ENCODE results near the gene CACNA1D. TPM values are rescaled to one million over a fixed set of nuclear protein-coding genes. Genes with fewer than 3 reads are reported as not detected.

Gene CACNA1D
- total RNA-seq, 4 donors from 2014 or later = 74.6 to 194 (median 105) TPM

GRCh38 chr3:53846134-53846850 is 351.9 kb downstream of the CACNA1D start, which contains the start of the genes CHDH and IL17RB:
Gene CHDH, minus strand, starts transcription at chr3:53846419. Its CDS starts 22,411 bp downstream, at chr3:53824008.
Gene IL17RB, plus strand, starts transcription at chr3:53846568. Its CDS starts 21 bp downstream, at chr3:53846589.
- Histone ChIP-seq H3K27ac (peak within 1 kb of the TSS; percentile 58 to 97 (median 83)), H3K27me3 (no peaks in the 10 kb centered on the region), H3K4me1 (peaks cover 0 to 17% (median 7%) of the 10 kb centered on the region in 4 donors), H3K9me3 (no peaks in the 10 kb centered on the region), H3K36me3 (no peaks in the 10 kb centered on the region), H3K4me3 (peak within 1 kb of the TSS; percentile 43 to 83 (median 72))
- DNase-seq = peak in 2 of 3 donors; percentile 83 to 90
- TF ChIP-seq POLR2A (IDR thresholded peaks at IDR 0.05) (peak in 1 of 2 donors; percentile 54), CTCF (IDR thresholded peaks at IDR 0.05) (peak in 2 of 6 experiments; percentile 9 to 13)

- H3K4me1 ChIP-seq = peaks cover 0 to 17% (median 7%) of the 10 kb centered on the region in 4 donors
- no peaks in the 10 kb centered on the region for H3K36me3 ChIP-seq
- no peaks in the 10 kb centered on the region for H3K9me3 ChIP-seq
- H3K27ac ChIP-seq = no peak overlapping the region
- no peak for DNase-seq
- TF ChIP-seq POLR2A (IDR thresholded peaks at IDR 0.05) = no peak
- TF ChIP-seq CTCF (IDR thresholded peaks at IDR 0.05) = no peak
- H3K27me3 ChIP-seq = no peaks in the 10 kb centered on the region
- peak overlapping the region; percentile 43 to 83 (median 72) for H3K4me3 ChIP-seq
Measured at GRCh38 chr3:53846851-53847155, 352.4 kb downstream of the CACNA1D start.

- no peak overlapping the region for H3K4me3 ChIP-seq
- no peak overlapping the region for H3K27ac ChIP-seq
- TF ChIP-seq POLR2A (IDR thresholded peaks at IDR 0.05) (no peak), CTCF (IDR thresholded peaks at IDR 0.05) (no peak)
- H3K4me1 ChIP-seq = peaks cover 0 to 13% (median 3%) of the 10 kb centered on the region in 4 donors
- no peak for DNase-seq
- no peaks in the 10 kb centered on the region for H3K36me3 ChIP-seq
- H3K27me3 ChIP-seq = no peaks in the 10 kb centered on the region
- H3K9me3 ChIP-seq = no peaks in the 10 kb centered on the region
Measured at GRCh38 chr3:53849916-53850315, 355.5 kb downstream of the CACNA1D start.

- DNase-seq = no peak
- H3K27me3 ChIP-seq = no peaks in the 10 kb centered on the region
- H3K9me3 ChIP-seq = no peaks in the 10 kb centered on the region
- H3K4me3 ChIP-seq = no peak overlapping the region
- no peak for TF ChIP-seq CTCF (IDR thresholded peaks at IDR 0.05)
- TF ChIP-seq POLR2A (IDR thresholded peaks at IDR 0.05) = no peak
- H3K36me3 ChIP-seq = no peaks in the 10 kb centered on the region
- peaks cover 0 to 12% (median 3%) of the 10 kb centered on the region in 4 donors for H3K4me1 ChIP-seq
- H3K27ac ChIP-seq = no peak overlapping the region
Measured at GRCh38 chr3:53850895-53851294, 356.5 kb downstream of the CACNA1D start.

GRCh38 chr3:53856964-53857363 is 362.6 kb downstream of the CACNA1D start:
- H3K4me3 ChIP-seq = no peak overlapping the region
- no peak for DNase-seq
- TF ChIP-seq POLR2A (IDR thresholded peaks at IDR 0.05) (no peak), CTCF (IDR thresholded peaks at IDR 0.05) (no peak)
- H3K4me1 ChIP-seq = no peaks in the 10 kb centered on the region
- peaks cover 0 to 17% (median 0%) of the 10 kb centered on the region in 3 donors for H3K36me3 ChIP-seq
- H3K9me3 ChIP-seq = no peaks in the 10 kb centered on the region
- H3K27ac ChIP-seq = no peak overlapping the region
- no peaks in the 10 kb centered on the region for H3K27me3 ChIP-seq
